Inferior parietal cortex (tissue), 1 donor: ENCODE measurements around the gene MCHR1.
A peak's percentile ranks its signal among the peaks of the same experiment; 100 is the strongest.
"Not testable (repeated sequence)": the region's sequence is repeated elsewhere in the genome, so short reads cannot be mapped to it uniquely, and the experiment has no call there.

Experiments
- DNase-seq: peaks from one replicate; pipeline ENCODE4 v3.0.0-alpha.2; 2016; ENCODE audit errors: extremely low spot score

MCHR1 gene

GRCh38 chr22:40679249-40679963 lies at the start of gene MCHR1:
Gene MCHR1, plus strand, starts transcription at chr22:40679484. Its CDS starts 169 bp downstream, at chr22:40679653.
- no peak for DNase-seq

DNA sequence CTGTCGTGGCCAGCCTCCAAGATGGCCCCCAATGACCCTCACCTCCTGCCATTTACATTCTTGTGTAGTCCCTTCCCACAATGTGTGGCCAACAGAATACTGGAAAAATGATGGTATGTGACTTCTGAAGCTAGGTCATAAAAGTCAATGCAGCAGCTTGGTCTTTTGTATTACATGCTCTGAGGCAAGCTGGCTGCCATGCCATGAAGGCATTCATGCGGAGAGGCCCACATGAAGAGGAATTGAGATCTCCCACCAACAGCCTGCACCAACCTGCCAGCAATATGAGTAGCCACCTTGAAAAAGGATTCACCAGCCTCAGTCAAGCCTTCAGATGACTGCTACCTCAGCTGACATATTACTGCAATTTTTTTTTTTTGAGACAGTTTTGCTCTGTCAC lies 47.4 kb upstream of the MCHR1 start:
- DNase-seq = no peak

DNA sequence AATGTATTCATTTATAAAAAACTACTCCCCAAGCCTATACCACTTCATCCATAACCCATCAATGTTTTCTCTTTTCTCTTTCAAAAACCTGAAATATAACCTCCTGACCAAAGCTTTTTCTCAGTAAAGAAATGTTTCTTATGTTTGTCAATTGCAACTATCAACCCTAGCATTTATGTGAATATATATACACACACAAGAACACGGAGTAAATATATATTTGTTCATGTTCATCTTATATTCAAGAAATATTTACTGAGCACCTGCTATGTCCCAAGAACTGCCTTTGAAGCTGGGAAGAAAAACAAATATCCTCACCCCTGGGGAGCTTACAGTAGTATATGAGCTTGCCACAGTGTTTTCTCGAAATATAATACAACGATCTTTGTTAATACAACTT lies 46.2 kb upstream of the MCHR1 start:
- DNase-seq = no peak

DNA sequence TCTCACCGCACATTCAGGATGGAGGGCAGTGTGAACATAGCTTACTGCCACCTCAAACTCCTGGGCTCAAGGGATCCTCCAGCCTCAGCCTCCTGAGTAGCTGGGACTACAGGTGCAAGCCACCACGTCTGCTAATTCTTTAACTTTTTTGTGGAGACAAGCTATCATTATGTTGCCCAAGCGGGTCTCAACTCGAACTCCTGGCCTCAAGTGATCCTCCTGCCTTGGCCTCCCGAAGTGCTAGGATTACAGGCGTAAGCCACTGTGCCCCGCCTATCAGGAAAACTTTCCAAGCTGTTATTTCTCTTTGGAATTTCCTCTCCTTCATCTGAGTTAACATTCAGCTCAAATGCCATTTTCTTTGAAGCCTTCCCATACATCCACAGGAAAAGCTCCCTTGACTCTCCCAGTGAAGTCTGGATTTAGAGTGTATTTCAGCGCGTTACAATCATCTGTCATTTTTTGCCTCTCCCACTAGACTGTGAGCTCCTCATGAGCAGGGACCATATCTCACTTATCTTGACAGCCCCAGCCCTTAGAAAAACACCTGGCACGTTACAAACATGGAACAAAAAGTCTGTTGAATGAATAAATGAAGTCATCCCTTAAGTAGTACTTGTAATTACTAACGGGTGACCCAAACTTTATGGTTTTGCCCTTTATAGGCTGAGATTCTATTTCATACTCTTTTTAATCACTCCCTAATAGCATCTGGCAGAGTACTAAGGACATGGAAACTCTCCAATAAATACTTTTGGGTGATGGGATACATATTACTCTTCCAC lies 45.0 kb upstream of the MCHR1 start:
- DNase-seq = no peak

DNA sequence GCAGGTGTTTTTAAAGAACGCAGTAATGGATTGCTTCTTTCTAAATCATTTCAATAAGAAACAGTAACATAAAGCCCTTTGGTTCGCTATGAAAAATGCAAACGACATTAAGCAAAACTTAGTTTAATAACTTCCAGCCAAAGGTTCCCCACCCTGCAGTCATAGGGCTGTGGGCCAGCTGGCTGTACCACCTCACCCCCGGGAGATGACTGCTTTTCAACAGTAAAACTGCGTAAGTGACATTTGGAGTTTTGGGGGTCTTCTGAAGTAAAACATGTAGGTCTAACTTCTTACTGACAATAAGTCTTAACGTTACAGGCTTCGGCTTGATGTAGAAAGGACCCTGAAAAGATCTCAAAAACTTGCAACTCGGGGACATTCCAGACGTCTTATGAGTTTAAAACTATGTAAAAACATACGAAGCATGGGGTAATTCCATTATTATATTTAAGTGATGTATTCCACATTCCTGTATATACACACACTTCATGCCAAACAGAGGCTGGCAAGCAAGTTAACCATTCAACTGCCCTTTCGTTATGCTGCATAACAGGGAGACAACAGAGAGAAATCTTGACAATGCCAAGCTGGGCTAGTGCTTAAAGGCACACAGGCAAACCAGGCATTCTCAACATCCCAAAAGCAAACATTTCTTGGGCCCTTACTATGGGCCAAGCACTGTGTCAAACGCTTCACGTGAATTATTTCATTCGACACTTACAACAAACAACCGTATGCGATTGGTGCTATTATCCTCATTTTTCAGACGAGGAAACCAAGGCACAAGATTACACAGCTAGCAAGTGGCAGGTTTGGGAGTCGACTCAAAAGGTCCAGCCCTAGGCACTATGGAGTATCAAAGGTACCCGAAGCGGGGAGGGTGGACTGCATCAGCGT lies 44.0 kb upstream of the MCHR1 start:
- DNase-seq = no peak

GRCh38 chr22:40635940-40636379 lies 43.3 kb upstream of the MCHR1 start:
- DNase-seq = no peak

GRCh38 chr22:40636380-40637182 lies 42.7 kb upstream of the MCHR1 start, which contains the start of gene MRTFA:
Gene MRTFA, minus strand, starts transcription at chr22:40636719.
- DNase-seq = peak; percentile 100

DNA sequence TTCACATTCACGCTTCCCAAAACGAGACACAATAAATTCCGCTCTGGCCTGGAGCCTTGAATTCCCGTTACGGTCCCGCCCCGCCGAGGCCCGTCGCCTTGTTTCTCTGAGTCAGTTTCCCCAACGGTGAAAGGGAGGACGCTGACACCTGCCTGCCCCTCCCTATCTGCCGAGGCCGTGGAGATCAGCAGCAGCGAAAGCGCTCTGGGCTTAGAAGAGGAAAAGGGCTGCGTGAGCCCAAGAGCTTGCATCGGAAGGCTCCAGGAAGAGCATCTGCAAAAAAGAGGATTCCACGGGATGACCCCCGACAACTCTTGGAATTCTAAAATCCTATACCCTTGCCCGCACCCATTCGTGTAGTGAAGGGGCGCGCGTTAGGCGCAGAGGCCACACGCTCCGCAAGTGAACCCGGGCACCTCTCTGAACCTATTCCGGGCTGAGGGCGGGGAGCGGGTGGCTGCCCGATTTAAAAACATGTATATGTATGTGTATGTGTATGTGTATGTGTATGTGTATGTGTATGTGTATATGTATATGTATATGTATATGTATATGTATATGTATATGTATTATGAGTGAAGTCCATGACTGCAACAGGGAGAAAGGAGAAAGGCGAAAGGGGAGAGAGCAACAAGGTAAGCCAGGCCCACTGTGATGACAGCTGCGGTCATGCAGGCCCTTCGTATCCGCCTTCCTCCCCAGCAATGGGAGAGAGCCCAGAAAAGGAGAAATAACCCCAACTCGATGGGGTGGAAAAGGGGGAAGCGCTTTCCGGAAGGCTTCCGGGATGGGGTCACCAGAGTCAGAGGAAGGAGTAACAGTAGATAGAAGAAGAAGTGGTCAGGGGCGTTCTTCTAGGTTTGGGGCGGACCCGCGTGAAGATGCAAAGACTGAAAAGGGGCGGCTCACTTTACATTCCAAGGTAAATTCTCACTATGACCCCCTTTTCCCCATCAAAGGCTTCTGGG lies 41.8 kb upstream of the MCHR1 start:
- no peak for DNase-seq

DNA sequence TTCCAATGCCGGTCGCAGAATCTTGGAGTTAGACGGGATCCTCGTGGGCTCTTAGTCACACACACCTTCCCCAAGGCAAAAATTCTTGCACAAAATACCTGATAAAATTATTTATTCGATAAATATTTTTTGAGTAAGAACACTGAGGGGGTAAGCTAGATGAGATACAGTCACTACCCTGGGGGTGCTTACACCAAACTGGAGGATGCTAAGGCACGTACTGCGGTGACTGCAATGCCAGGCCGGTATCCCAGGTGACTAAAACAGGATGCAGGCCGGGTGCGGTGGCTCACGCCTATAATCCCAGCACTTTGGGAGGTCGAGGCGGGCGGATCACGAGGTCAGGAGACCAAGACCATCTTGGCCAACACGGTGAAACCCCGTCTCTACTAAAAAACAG lies 41.0 kb upstream of the MCHR1 start:
- DNase-seq = no peak

- no peak for DNase-seq
These were observed 38.0 kb upstream of the MCHR1 start for GRCh38 chr22:40641269-40641668.

- no peak for DNase-seq
These were observed 37.0 kb upstream of the MCHR1 start for GRCh38 chr22:40642316-40642715.

- DNase-seq = no peak
These were observed 33.6 kb upstream of the MCHR1 start for GRCh38 chr22:40645579-40646197.

DNA sequence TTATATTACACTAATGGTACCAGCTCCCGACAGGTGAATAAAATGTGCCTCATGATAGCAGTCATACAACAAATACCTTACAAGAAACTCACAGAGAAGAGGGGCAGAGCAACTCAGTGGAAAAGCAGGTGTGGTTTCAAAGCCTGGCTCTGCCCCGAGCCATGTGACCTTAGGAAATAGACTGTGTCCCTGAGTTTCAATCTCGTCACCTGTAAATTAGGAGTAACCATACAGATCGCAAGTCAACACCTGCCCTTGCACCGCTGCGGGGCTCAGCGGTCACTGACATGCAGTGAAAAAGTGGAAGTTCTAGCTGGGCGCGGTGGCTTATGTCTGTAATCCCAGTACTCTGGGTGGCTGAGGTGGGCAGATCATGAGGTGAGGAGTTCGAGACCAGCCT lies 30.9 kb upstream of the MCHR1 start:
- no peak for DNase-seq

- no peak for DNase-seq
These were observed 28.2 kb upstream of the MCHR1 start for GRCh38 chr22:40651057-40651456.

DNA sequence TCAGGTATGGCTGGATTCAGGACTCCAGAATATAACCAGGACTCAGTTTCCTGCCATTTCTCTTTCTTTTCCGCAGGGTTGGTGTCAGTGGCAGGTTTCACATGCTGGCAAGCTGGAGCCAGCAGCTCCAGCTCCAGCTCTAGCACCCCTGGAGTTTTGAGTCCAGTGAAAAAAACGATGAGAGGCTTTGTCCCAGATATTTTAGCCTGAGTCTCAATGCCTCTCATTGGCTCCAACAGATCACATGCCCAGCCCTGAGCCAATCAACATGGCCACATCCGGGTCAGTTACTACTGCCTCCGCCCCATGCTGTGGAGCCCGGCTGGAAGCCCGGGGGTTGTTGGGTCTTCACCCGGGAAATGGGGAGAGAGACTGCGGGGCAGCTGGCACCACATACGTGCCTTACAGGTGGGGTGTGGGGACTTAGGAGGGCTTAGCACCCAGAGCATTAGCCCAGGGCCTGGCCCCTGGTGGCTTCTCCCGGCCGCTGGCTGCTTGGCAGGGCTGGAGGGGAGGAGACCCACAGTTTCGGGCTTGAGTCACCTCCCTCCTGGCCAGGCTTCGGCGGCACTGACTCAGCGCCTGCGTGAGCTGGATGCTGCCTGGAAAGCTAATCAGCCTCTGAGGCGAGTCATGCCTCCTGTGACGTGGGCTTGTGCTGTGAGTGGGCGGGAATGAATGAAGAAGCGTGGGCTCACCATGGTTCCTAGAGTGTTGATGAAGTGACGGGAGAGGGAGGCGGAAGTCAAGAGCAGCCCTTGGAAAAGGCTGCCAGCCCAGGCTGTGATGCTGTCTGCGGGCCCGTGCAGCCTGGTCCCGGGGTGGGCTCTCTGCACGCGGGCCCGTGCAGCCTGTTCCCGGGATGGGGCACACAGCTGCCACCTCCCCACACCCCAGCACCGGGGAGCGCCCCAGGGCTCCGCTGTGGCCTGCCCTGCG lies 27.5 kb upstream of the MCHR1 start:
- peak; percentile 98 for DNase-seq

DNA sequence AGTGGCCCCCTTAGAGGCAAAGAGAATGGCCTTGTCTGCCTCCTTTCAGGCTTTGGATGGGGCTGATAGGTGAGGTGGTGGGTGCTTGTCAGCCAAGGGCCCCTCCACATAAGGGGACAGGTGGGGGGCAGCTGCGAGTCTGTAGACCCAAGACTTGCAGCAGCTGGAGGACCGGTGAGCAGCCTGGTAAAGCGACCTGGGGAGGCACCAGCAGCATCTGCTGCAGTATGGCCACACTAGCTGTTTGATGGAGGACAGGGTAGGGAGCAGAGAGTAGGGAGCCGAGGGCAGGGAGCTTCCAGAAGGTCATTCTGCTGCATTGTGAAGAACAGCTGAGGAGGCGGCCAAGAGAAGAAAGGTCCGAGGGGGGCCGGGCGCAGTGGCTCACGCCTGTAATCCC lies 25.9 kb upstream of the MCHR1 start:
- DNase-seq = no peak

DNA sequence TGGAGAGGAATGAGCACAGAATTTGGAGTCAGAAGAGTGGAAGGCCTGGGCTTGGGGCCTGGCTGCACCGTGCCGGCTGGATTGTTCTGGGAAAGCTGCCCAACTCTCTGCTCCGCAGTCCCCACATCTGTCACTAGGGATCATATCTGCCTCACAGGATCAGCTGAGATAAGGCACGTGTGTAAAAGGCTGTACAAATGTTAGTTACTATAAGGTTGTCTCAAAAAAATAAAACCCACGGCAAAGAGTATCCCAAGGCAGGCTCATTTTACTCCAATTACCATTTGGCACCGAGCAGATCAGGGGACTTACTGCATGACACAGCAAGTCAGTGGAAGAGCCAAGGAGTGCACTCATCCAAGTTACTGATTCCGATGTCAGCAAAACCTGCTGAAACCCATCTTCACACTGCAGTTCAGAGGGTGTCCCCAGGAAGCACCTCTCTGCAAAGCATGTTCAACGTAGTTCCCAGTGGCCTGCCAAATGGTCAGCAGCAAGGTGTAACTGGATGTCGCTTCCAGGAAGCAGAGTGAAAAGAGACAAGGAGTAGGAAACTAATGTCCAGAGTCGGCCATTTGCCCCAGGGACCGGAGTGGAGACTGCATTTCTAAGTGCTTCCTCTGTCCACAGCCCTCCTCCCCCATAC lies 24.6 kb upstream of the MCHR1 start:
- peak; percentile 73 for DNase-seq

- DNase-seq = not testable (repeated sequence)
These were observed 23.3 kb upstream of the MCHR1 start for GRCh38 chr22:40655941-40656340.
